ENCODE data around the gene YIF1B. TPM values are rescaled to one million over a fixed set of nuclear protein-coding genes. Genes with fewer than 3 reads are reported as not detected.
A peak's percentile ranks its signal among the peaks of the same experiment; 100 is the strongest.
"Not testable (repeated sequence)": the region's sequence is repeated elsewhere in the genome, so short reads cannot be mapped to it uniquely, and the experiment has no call there.

The YIF1B gene
- total RNA-seq, 3 donors from 2014 or later: 20.5 to 28.8 (median 27.7) TPM

DNA sequence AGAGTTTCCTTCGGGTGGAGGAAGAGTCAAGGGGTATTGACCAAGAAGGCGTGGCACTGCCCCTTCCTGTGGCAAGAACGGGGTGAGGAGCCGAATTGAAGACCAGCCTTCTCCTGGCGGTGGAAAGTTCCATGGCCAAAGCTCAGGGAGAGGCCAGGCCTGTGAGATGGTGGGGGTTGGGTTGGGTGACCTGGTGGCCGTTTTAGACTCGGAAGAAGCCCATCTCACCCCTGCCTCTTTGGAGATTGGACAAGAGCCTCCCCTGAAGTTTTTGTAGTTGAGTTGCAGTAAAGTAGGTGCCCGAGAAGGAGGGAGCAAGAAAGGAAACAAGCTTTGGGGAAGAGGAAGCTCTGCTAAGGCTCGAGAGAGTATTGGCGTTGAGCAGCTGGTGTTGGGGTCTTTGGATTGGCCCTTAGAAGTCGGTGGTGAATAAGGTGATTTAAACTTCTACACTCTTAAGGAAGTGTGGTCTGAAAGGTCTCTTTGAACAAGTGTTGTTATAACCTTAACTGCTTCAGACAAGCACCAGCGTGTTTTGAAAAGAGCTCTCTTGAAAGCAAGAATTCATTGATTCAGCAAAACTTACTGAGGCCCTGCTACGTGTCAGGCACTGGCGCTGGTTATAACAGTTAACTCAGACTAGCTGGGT, 50.4 kb downstream of the YIF1B start:
- Histone ChIP-seq H3K27ac (peak overlapping the region; percentile 97 to 98), H3K4me1 (peaks cover 0 to 6% of the 10 kb centered on the region in 2 donors), H3K4me3 (peak overlapping the region; percentile 44 to 89 (median 67)), H3K9me3 (no peaks in the 10 kb centered on the region), H3K27me3 (no peaks in the 10 kb centered on the region), H3K36me3 (no peaks in the 10 kb centered on the region)
- TF ChIP-seq POLR2A (IDR thresholded peaks at IDR 0.05) (no peak), POLR2AphosphoS5 (IDR thresholded peaks at IDR 0.05) (no peak)
- TF ChIP-seq, protein P1, sequence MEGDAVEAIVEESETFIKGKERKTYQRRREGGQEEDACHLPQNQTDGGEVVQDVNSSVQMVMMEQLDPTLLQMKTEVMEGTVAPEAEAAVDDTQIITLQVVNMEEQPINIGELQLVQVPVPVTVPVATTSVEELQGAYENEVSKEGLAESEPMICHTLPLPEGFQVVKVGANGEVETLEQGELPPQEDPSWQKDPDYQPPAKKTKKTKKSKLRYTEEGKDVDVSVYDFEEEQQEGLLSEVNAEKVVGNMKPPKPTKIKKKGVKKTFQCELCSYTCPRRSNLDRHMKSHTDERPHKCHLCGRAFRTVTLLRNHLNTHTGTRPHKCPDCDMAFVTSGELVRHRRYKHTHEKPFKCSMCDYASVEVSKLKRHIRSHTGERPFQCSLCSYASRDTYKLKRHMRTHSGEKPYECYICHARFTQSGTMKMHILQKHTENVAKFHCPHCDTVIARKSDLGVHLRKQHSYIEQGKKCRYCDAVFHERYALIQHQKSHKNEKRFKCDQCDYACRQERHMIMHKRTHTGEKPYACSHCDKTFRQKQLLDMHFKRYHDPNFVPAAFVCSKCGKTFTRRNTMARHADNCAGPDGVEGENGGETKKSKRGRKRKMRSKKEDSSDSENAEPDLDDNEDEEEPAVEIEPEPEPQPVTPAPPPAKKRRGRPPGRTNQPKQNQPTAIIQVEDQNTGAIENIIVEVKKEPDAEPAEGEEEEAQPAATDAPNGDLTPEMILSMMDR (IDR thresholded peaks at IDR 0.05): no peak
- DNase-seq (ENCODE audit: low spot score in 2 of 2): peak in 1 of 2 donors; percentile 52
- intact Hi-C loops (cut with DNase I; ENCODE audit: low total_unique reads): no loop called here

DNA sequence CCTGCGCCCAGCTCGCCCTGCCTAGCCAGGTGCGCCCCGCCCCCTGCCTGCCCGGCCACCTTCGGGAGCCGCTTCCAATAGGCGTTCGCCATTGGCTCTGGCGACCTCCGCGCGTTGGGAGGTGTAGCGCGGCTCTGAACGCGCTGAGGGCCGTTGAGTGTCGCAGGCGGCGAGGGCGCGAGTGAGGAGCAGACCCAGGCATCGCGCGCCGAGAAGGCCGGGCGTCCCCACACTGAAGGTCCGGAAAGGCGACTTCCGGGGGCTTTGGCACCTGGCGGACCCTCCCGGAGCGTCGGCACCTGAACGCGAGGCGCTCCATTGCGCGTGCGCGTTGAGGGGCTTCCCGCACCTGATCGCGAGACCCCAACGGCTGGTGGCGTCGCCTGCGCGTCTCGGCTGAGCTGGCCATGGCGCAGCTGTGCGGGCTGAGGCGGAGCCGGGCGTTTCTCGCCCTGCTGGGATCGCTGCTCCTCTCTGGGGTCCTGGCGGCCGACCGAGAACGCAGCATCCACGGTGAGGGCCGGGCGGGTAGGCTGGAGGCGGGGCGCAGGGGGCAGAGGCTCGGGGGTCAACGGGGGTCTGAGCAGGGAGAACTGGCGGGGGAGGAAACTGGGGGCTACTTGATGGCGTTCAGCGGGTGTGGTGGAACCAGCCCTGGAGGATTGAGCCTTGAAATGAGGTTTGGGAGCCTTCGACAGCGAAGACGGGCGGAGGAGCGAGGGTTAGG, 51.1 kb downstream of the YIF1B start, which contains the start of gene SPINT2:
Gene SPINT2, plus strand, starts transcription at position 88 of the 727 bp plus-strand sequence. Its CDS starts 320 bp downstream, at position 408.
- peak in 1 of 2 donors; percentile 95 for DNase-seq (ENCODE audit: low spot score in 2 of 2)
- Histone ChIP-seq H3K27me3 (no peaks in the 10 kb centered on the region), H3K9me3 (no peaks in the 10 kb centered on the region), H3K27ac (peak within 1 kb of the TSS; percentile 97 to 98), H3K4me3 (peak within 1 kb of the TSS; percentile 44 to 89 (median 67)), H3K4me1 (peaks cover 0 to 6% of the 10 kb centered on the region in 2 donors), H3K36me3 (no peaks in the 10 kb centered on the region)
- peak; percentile 80 for TF ChIP-seq POLR2A (IDR thresholded peaks at IDR 0.05)
- TF ChIP-seq, protein P1 (IDR thresholded peaks at IDR 0.05): no peak
- peak; percentile 63 to 98 (median 73) for TF ChIP-seq POLR2AphosphoS5 (IDR thresholded peaks at IDR 0.05)
- intact Hi-C loops (cut with DNase I; ENCODE audit: low total_unique reads): no loop called here

DNA sequence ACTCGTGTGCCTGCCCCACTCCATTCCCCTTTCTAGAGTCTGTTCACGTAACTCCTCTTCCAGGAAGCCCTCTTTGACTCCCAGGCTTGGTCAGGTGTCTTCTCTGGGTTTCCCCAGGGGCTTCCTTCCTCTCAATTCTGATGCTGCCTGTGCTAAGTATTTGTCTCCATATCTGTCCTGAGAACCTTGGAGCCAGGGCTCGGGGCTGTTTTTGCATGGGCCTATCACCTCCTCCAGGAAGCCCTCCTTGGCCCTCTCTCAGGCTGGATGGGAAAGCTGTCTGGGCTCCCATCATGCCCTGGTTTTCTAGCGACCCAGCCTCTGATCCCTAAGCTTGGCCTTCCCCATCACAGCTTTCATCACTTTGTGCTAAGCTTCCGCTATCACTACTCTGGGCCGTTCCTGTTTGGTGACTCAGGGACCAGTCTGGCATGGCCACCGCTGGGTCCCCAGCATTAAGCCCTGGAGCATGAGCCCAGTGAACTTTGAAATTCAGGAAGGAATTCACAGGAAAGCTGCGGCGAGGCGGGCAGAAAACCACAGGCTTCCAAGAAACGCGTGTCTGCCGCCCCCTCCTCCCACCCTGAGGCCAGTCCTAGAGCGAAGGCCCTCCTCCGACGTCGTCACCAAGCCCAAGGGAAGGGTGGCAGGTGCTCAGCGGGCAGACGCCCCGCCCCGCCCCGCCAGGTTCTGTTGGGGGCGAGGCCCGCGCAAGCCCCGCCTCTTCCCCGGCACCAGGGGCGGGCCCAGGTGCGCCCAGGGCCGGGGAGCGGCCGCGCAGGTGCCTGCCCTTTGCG, 51.9 kb downstream of the YIF1B start:
- intact Hi-C loops (cut with DNase I; ENCODE audit: low total_unique reads): no loop called here
- Histone ChIP-seq H3K9me3 (no peaks in the 10 kb centered on the region), H3K27me3 (no peaks in the 10 kb centered on the region), H3K4me3 (peak overlapping the region; percentile 44 to 89 (median 67)), H3K36me3 (no peaks in the 10 kb centered on the region), H3K27ac (peak overlapping the region; percentile 97 to 98), H3K4me1 (peaks cover 0 to 6% of the 10 kb centered on the region in 2 donors)
- peak in 1 of 2 donors; percentile 95 for DNase-seq (ENCODE audit: low spot score in 2 of 2)
- TF ChIP-seq POLR2AphosphoS5 (IDR thresholded peaks at IDR 0.05) (peak in 1 of 3 donors; percentile 9), POLR2A (IDR thresholded peaks at IDR 0.05) (no peak)
- TF ChIP-seq, protein P1 (IDR thresholded peaks at IDR 0.05): no peak

DNA sequence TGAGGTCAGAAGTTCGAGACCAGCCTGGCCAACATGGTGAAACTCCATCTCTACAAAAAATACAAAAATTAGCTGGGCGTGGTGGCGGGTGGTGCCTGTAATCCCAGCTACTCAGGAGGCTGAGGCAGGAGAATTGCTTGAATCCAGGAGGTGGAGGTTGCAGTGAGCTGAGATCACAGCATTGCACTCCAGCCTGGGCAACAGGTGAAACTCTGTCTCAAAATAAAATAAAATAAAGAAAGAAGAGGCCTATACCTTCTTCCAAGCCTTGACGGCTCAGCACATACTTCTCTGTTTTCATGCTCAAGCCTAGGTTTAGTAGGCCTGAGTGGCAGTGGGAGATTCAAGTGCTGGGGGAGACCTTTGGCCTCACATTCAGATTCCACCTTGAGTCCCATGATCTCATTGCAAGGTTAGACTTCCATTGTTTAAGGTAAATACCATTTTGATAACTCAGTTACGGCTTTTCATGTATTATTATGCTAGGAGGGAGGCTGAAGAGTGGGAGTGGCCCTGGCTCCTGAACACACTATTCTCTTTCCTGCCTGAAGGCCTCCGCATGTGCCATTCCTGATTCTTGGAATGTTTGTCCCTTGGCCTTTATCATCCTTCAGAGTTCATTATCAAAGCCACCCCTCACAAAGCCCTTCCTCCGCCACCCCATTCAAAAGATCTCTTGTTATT, 53.0 kb downstream of the YIF1B start:
- no peak overlapping the region for H3K27ac ChIP-seq
- intact Hi-C loops (cut with DNase I; ENCODE audit: low total_unique reads): no loop called here
- TF ChIP-seq POLR2A (IDR thresholded peaks at IDR 0.05) (no peak), POLR2AphosphoS5 (IDR thresholded peaks at IDR 0.05) (no peak)
- TF ChIP-seq, protein P1 (IDR thresholded peaks at IDR 0.05): no peak

DNA sequence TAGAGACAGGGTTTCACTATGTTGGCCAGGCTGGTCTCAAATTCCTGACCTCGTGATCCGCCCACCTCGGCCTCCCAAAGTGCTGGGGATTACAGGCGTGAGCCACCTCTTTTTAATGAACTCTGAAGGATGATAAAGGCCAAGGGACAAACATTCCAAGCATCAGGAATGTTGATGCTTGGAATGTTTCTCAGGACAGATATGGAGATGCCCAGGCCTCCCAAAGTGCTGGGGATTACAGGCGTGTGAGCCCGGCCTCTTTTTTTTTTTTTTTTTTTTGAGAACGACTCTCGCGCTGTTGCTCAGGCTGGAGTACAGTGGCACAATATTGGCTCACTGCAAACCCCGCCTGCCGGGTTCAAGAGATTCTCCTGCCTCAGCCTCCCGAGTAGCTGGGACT, 53.8 kb downstream of the YIF1B start:
- H3K36me3 ChIP-seq; DNase-seq (ENCODE audit: low spot score in 2 of 2); H3K27ac ChIP-seq; H3K4me1 ChIP-seq; H3K4me3 ChIP-seq; intact Hi-C loops (cut with DNase I; ENCODE audit: low total_unique reads); H3K9me3 ChIP-seq; H3K27me3 ChIP-seq: not testable (repeated sequence)

More for the DNA sequence above, 53.0 kb downstream of the YIF1B start:
- Histone ChIP-seq H3K9me3 (no peaks in the 10 kb centered on the region), H3K36me3 (no peaks in the 10 kb centered on the region), H3K4me1 (peaks cover 0 to 6% of the 10 kb centered on the region in 2 donors), H3K4me3 (no peak overlapping the region), H3K27me3 (no peaks in the 10 kb centered on the region)
- no peak for DNase-seq (ENCODE audit: low spot score in 2 of 2)
